Activated T-helper 17 cell treated with anti-CD3 and anti-CD28 coated beads, Interleukin-2, amount 50 U/mL, for 72 hours (primary cell): ENCODE measurements around the gene AVPI1. TPM values are rescaled to one million over a fixed set of nuclear protein-coding genes. Genes with fewer than 3 reads are reported as not detected.

ENCODE experiments used
- ATAC-seq: fragments of 150-1000 bp; cut with Tn5 transposase; replicated peaks from 2 replicates; pipeline ENCODE4 v1.10.0; 2021; ENCODE audit warnings: mild to moderate bottlenecking, moderate library complexity
- H3K27ac Mint-ChIP-seq: one replicate; pipeline ENCODE4 v1.8.0; 2022; ENCODE audit warnings: mixed read lengths
- H3K27me3 Mint-ChIP-seq: one replicate; pipeline ENCODE4 v1.8.0; 2022; ENCODE audit warnings: mixed read lengths
- H3K36me3 Mint-ChIP-seq: one replicate; pipeline ENCODE4 v1.8.0; 2022; ENCODE audit warnings: low read depth, mild to moderate bottlenecking, mixed read lengths
- H3K4me1 Mint-ChIP-seq: one replicate; pipeline ENCODE4 v1.8.0; 2022; ENCODE audit warnings: mixed read lengths
- H3K4me3 Mint-ChIP-seq: one replicate; pipeline ENCODE4 v1.8.0; 2022; ENCODE audit warnings: mild to moderate bottlenecking, mixed read lengths
- H3K9me3 Mint-ChIP-seq: one replicate; pipeline ENCODE4 v1.8.0; 2022; ENCODE audit warnings: mixed read lengths
- total RNA-seq, 2 donors: library from RNA; stranded (reverse); gene quantifications; one replicate each; pipeline ENCODE4 v1.2.3, GENCODE V29; 2022

Gene AVPI1
- total RNA-seq, 2 donors from 2014 or later = 1.5 to 1.9 TPM

GRCh38 chr10:97718178-97718577, 31.1 kb upstream of the AVPI1 start:
- no peak overlapping the region for H3K4me3 Mint-ChIP-seq
- no peak overlapping the region for H3K27ac Mint-ChIP-seq
- no peaks in the 10 kb centered on the region for H3K4me1 Mint-ChIP-seq
- no peaks in the 10 kb centered on the region for H3K27me3 Mint-ChIP-seq
- H3K9me3 Mint-ChIP-seq = no peaks in the 10 kb centered on the region
- no peaks in the 10 kb centered on the region for H3K36me3 Mint-ChIP-seq
- ATAC-seq = no peak

- Mint-ChIP-seq H3K4me3 (no peak overlapping the region), H3K9me3 (no peaks in the 10 kb centered on the region), H3K36me3 (no peaks in the 10 kb centered on the region), H3K27me3 (no peaks in the 10 kb centered on the region), H3K4me1 (no peaks in the 10 kb centered on the region), H3K27ac (no peak overlapping the region)
- ATAC-seq = no peak
These were observed 30.6 kb upstream of the AVPI1 start for GRCh38 chr10:97717627-97718026.

GRCh38 chr10:97715259-97715874, 28.3 kb upstream of the AVPI1 start:
- no peaks in the 10 kb centered on the region for H3K36me3 Mint-ChIP-seq
- peak overlapping the region; percentile 83 for H3K4me3 Mint-ChIP-seq
- H3K4me1 Mint-ChIP-seq = no peaks in the 10 kb centered on the region
- H3K27ac Mint-ChIP-seq = no peak overlapping the region
- H3K9me3 Mint-ChIP-seq = no peaks in the 10 kb centered on the region
- H3K27me3 Mint-ChIP-seq = peaks cover 4% of the 10 kb centered on the region
- no peak for ATAC-seq

GRCh38 chr10:97714401-97715258, 27.6 kb upstream of the AVPI1 start:
- H3K27ac Mint-ChIP-seq = peak overlapping the region; percentile 49
- peak; percentile 38 for ATAC-seq
- H3K36me3 Mint-ChIP-seq = no peaks in the 10 kb centered on the region
- H3K4me1 Mint-ChIP-seq = no peaks in the 10 kb centered on the region
- H3K9me3 Mint-ChIP-seq = no peaks in the 10 kb centered on the region
- H3K4me3 Mint-ChIP-seq = peak overlapping the region; percentile 83
- H3K27me3 Mint-ChIP-seq = peaks cover 4% of the 10 kb centered on the region

GRCh38 chr10:97713826-97714400, 26.9 kb upstream of the AVPI1 start:
- Mint-ChIP-seq H3K27ac (peak overlapping the region; percentile 49), H3K36me3 (no peaks in the 10 kb centered on the region), H3K27me3 (peaks cover 10% of the 10 kb centered on the region), H3K4me3 (peak overlapping the region; percentile 83), H3K4me1 (no peaks in the 10 kb centered on the region), H3K9me3 (no peaks in the 10 kb centered on the region)
- ATAC-seq = peak; percentile 84

GRCh38 chr10:97713339-97713825, 26.3 kb upstream of the AVPI1 start, which contains the start of gene MARVELD1:
TSS of gene MARVELD1 (plus strand) at chr10:97713730. CDS start at chr10:97713877, 147 bp downstream.
- Mint-ChIP-seq H3K27ac (peak within 1 kb of the TSS; percentile 83), H3K9me3 (no peaks in the 10 kb centered on the region), H3K36me3 (no peaks in the 10 kb centered on the region), H3K27me3 (peaks cover 10% of the 10 kb centered on the region), H3K4me1 (no peaks in the 10 kb centered on the region), H3K4me3 (peak within 1 kb of the TSS; percentile 83)
- ATAC-seq = no peak

- peak overlapping the region; percentile 26 for H3K27ac Mint-ChIP-seq
- ATAC-seq = no peak
- H3K9me3 Mint-ChIP-seq = no peaks in the 10 kb centered on the region
These were observed 24.9 kb upstream of the AVPI1 start for GRCh38 chr10:97711640-97712572.

GRCh38 chr10:97708976-97709946, 22.2 kb upstream of the AVPI1 start:
- Mint-ChIP-seq H3K27ac (no peak overlapping the region), H3K27me3 (peaks cover 10% of the 10 kb centered on the region), H3K4me3 (no peak overlapping the region)

More at GRCh38 chr10:97711640-97712572, 24.9 kb upstream of the AVPI1 start:
- Mint-ChIP-seq H3K4me1 (no peaks in the 10 kb centered on the region), H3K27me3 (peaks cover 10% of the 10 kb centered on the region), H3K36me3 (no peaks in the 10 kb centered on the region), H3K4me3 (peak overlapping the region; percentile 83)

GRCh38 chr10:97708167-97708566, 21.1 kb upstream of the AVPI1 start:
- no peak for ATAC-seq
- no peaks in the 10 kb centered on the region for H3K36me3 Mint-ChIP-seq
- H3K4me3 Mint-ChIP-seq = no peak overlapping the region
- H3K9me3 Mint-ChIP-seq = no peaks in the 10 kb centered on the region
- H3K27ac Mint-ChIP-seq = no peak overlapping the region
- no peaks in the 10 kb centered on the region for H3K4me1 Mint-ChIP-seq
- peaks cover 14% of the 10 kb centered on the region for H3K27me3 Mint-ChIP-seq

More at GRCh38 chr10:97708976-97709946, 22.2 kb upstream of the AVPI1 start:
- Mint-ChIP-seq H3K36me3 (no peaks in the 10 kb centered on the region), H3K9me3 (no peaks in the 10 kb centered on the region), H3K4me1 (no peaks in the 10 kb centered on the region)
- no peak for ATAC-seq

- H3K4me1 Mint-ChIP-seq = no peaks in the 10 kb centered on the region
- no peaks in the 10 kb centered on the region for H3K9me3 Mint-ChIP-seq
- H3K27ac Mint-ChIP-seq = no peak overlapping the region
- ATAC-seq = no peak
- no peaks in the 10 kb centered on the region for H3K36me3 Mint-ChIP-seq
- no peak overlapping the region for H3K4me3 Mint-ChIP-seq
- H3K27me3 Mint-ChIP-seq = peaks cover 14% of the 10 kb centered on the region
These were observed 20.3 kb upstream of the AVPI1 start for GRCh38 chr10:97707134-97707861.

GRCh38 chr10:97705006-97705670, 18.1 kb upstream of the AVPI1 start:
- Mint-ChIP-seq H3K4me3 (no peak overlapping the region), H3K4me1 (no peaks in the 10 kb centered on the region), H3K27ac (no peak overlapping the region), H3K36me3 (no peaks in the 10 kb centered on the region), H3K9me3 (no peaks in the 10 kb centered on the region), H3K27me3 (peaks cover 10% of the 10 kb centered on the region)
- ATAC-seq = no peak

GRCh38 chr10:97704341-97704740, 17.3 kb upstream of the AVPI1 start:
- Mint-ChIP-seq H3K27ac (no peak overlapping the region), H3K4me3 (no peak overlapping the region), H3K4me1 (no peaks in the 10 kb centered on the region), H3K27me3 (peaks cover 9% of the 10 kb centered on the region), H3K36me3 (no peaks in the 10 kb centered on the region), H3K9me3 (no peaks in the 10 kb centered on the region)
- no peak for ATAC-seq
